Choroid plexus epithelial cell (primary cell): Measurements from ENCODE around the gene SLC25A26.
"Not testable (repeated sequence)": the region's sequence is repeated elsewhere in the genome, so short reads cannot be mapped to it uniquely, and the experiment has no call there.

Source experiments
- DNase-seq: peaks from one replicate; pipeline ENCODE4 v3.0.0-alpha.2; 2010; ENCODE audit warnings: low read depth
- H3K4me3 ChIP-seq: 2 replicates; pipeline ENCODE4 v1.5.1; 2011; ENCODE audit warnings: low read depth, mild to moderate bottlenecking, control low read depth, low read length, moderate library complexity
- CTCF ChIP-seq: conservative IDR thresholded peaks from 2 replicates; pipeline ENCODE4 v1.5.1; 2011; ENCODE audit warnings: low read depth, mild to moderate bottlenecking, control low read depth, inconsistent platforms, low read length, moderate library complexity

The SLC25A26 gene

GRCh38 chr3:66224220-66224619 is 3.4 kb downstream of the SLC25A26 start:
- TF ChIP-seq CTCF: no peak
- no peak overlapping the region for H3K4me3 ChIP-seq
- peak; percentile 7 for DNase-seq

GRCh38 chr3:66226093-66226492 is 5.3 kb downstream of the SLC25A26 start:
- DNase-seq, H3K4me3 ChIP-seq: not testable (repeated sequence)

- no peak overlapping the region for H3K4me3 ChIP-seq
- no peak for DNase-seq
- TF ChIP-seq CTCF: no peak
These were observed 6.2 kb downstream of the SLC25A26 start for GRCh38 chr3:66227051-66227450.

- no peak for TF ChIP-seq CTCF
- H3K4me3 ChIP-seq: no peak overlapping the region
- DNase-seq: no peak
These were observed 7.1 kb downstream of the SLC25A26 start for GRCh38 chr3:66227915-66228314.

GRCh38 chr3:66228707-66229106 is 7.9 kb downstream of the SLC25A26 start:
- TF ChIP-seq CTCF: no peak
- H3K4me3 ChIP-seq: no peak overlapping the region
- peak; percentile 25 for DNase-seq

- H3K4me3 ChIP-seq: no peak overlapping the region
- TF ChIP-seq CTCF: no peak
- no peak for DNase-seq
These were observed 9.1 kb downstream of the SLC25A26 start for GRCh38 chr3:66229931-66230330.

GRCh38 chr3:66233033-66233432 is 12.2 kb downstream of the SLC25A26 start:
- no peak overlapping the region for H3K4me3 ChIP-seq
- TF ChIP-seq CTCF: no peak
- no peak for DNase-seq

GRCh38 chr3:66236281-66236680 is 15.5 kb downstream of the SLC25A26 start:
- DNase-seq: peak; percentile 46
- no peak overlapping the region for H3K4me3 ChIP-seq
- peak; percentile 57 for TF ChIP-seq CTCF
